GM19240 (cell line): ENCODE data around the gene BRME1.

Experiments
- DNase-seq: peaks from one replicate; pipeline ENCODE4 v3.0.0; 2011; ENCODE audit warnings: low spot score; ENCODE audit not compliant: insufficient read length

BRME1 gene

GRCh38 chr19:13846557-13847406 is 59.1 kb downstream of the BRME1 start:
- peak; percentile 96 for DNase-seq

DNA sequence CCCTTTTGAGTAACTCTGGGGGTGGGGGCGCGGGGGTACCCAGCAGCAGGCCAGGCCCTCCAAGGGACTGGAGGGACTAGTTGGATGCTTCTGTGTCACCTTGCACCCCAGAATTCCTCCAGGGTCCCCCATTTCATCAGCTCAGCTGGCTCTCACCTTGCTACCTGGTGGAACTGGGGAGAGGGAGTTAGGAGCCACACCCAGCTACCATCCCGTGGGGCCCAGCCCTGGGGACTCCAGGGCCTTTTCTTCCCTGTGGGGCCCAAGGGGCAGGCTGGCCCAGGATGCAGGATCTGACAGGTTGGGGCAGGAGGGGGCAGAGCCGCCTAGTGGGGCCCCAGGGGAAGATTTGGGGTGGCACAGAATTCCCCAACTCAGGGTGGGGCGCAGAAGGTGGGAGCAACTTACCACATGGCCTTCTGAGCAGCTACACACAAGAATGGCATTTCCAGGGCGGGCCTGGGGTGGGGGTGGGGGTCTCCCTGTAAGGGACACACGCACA is 61.7 kb downstream of the BRME1 start:
- DNase-seq = no peak

- no peak for DNase-seq
These were observed 62.6 kb downstream of the BRME1 start for GRCh38 chr19:13843104-13843921.

DNA sequence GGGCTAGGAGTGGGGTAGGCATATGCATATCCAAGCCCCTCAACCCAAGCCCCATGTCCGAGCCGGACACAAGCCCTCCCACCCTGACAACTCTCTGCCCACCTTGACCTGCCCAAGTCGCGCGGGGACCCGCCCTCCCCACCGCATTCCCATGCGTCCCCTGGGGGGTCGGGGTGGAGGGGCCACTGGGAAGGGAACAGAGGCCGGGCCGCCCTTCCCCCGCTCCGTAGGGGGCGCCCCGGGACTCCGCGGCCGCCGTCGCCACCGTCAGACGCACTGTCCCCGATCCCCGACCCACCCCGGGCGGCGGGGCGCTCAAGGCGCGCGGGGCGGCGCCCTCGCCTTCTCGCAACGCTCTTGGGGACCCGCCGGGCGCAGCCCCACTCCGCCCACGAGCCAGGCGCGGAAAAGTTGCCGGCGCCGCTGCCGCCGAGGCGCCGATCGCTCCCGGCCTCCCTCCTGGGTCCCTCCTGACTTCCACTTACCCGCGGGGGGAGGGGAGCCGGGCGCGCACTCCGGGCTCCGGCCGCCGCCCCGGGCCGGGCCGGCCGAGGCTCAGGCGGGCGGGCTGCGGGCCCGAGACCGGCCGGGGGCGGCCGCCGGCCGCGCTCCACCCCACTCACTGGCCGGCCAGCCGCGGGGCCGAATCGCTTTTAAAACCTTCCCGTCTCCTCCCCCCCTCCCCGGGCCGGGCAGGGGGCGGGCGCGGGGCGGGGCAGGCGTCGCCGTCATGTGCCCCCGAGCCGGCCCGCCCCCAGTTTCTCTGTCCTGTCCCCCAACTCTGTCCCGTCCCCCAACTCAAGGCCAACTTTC is 63.4 kb downstream of the BRME1 start:
- no peak for DNase-seq

DNA sequence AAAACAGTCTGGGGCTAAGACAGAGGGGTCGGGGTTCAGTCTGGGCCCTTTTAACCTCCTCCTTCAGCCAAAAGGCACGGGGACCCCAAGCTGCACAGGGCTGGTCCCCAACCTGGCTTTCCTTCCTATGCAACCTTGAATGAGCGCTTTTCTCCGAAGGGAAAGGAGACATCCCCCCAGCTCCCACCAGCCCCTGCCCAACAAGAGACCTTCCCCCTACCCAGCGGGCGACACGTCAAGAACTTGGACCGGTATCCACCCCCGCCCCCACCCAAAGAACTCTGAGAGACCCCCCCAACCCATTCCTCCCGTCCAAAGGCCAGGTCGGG is 64.0 kb downstream of the BRME1 start:
- DNase-seq = no peak

GRCh38 chr19:13841086-13841961 is 64.6 kb downstream of the BRME1 start:
- no peak for DNase-seq

DNA sequence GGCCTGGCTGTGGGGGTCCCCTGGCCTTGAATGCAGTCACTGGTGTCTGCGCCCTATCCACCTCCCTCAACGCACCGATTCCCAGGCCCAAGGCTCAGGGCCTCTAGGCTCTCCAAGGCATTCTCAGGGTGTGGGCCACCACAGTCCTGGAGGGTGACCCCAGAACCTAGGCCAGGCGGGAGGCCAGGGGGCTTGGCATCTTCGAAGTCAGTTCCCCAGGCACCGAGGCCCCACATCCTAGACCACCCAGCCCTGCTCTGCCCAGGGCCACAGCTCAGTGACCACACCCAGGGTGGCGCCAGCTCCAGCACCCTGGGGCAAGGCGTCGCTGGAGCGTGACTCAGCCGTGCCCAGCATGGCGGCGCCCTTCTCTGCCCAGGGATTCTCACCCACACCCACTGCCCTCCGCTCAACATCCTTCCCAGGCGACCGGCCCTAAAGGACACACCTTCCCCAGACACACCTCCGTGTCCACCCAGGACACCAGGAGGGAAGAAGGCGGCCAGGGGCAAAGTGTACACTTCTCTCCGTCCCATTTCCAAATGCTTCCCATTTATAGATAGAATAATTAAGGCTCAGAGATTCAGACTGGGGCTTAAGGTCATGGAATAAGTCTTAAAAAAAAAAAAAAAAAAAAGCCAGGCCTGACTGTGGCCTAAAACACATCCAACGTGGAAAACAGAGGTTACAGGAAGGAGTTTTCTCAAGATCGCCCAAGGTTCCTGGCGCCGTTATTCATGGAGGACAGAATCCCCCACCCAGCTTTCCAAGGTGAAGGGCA is 65.4 kb downstream of the BRME1 start:
- no peak for DNase-seq

DNA sequence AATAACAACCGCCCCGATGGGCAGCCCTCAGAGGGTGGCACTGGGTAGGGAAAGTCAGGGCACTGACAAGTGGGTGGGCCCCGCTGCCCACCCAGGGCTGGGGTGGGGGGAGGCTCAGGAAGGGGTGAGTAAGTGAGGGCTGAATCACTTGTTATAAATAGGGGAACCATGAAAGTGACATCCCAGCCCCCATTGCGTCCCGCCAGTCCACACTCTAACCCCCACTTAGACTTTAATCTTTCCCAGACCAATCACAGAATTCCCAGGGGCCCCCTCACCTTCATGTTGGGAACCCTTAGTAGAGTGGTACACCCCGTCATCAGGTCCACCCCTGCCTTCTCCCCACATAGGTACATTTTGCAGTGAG is 66.0 kb downstream of the BRME1 start:
- no peak for DNase-seq

DNA sequence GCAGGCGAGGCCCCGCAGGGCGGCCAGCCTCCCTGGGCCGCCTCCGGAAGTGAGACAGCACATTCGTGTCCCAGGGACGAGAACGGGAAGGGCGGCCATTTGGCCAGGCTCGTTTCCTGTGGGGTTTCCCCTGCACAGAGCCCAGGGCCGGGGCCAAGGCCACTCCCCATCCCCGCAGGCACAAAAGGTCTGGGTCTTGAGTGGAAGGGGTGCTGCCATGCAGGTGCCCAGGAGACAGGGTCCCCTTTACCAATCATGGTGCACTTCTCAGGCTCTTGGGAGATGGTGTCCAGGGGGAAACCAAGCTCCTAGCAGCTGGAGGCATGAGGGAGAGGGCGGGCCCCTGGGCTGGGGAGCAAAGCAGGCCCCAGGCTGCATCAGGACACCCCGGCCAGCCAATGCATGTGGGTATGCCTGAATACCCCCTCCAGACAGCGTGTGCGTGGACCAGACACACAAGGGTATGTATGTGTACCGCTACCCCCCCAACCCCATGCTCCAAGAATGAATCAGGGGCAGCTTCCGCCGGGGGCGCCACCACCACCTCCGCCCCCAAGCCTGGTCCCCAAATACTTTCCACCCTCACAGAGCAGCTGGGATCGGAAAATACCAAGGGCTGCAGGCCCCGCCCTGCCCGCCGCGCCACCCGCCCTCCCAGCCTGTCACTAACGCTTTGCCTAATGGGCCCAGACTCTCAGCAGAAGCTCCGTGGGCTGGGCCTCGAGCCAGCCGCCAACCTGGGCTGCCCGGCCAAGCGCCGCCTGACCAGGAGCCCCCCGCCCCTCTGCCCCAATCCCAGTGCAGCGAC is 66.6 kb downstream of the BRME1 start:
- DNase-seq = peak; percentile 88

- no peak for DNase-seq
These were observed 67.3 kb downstream of the BRME1 start for GRCh38 chr19:13838435-13839129.

- no peak for DNase-seq
These were observed 69.9 kb downstream of the BRME1 start for GRCh38 chr19:13835791-13836723.

GRCh38 chr19:13834244-13835069 is 71.5 kb downstream of the BRME1 start:
- DNase-seq = no peak

GRCh38 chr19:13833330-13834243 is 72.3 kb downstream of the BRME1 start:
- DNase-seq = peak; percentile 97
